HL-60 (cell line): ENCODE data around the gene TIPIN.
"Not testable (repeated sequence)": the region's sequence is repeated elsewhere in the genome, so short reads cannot be mapped to it uniquely, and the experiment has no call there.

ENCODE experiments used
- DNase-seq, 2 experiments: peaks; one replicate each; pipeline ENCODE4 v3.0.0-alpha.2; 2010 to 2020; ENCODE audit warnings: low read depth in 1 of 2, low spot score in 1 of 2
- H3K27ac ChIP-seq: fragments of 250-450 bp; sonication (Bioruptor Pico); replicated peaks from 2 replicates; pipeline ENCODE4 v1.5.1; 2020; ENCODE audit warnings: mild to moderate bottlenecking, moderate library complexity
- H3K27me3 ChIP-seq: fragments of 250-450 bp; sonication (Bioruptor Pico); 2 replicates; pipeline ENCODE4 v1.5.1; 2021; ENCODE audit warnings: mild to moderate bottlenecking, moderate library complexity; ENCODE audit not compliant: insufficient read depth, poor library complexity, severe bottlenecking
- H3K4me3 ChIP-seq: replicated peaks from 2 replicates; pipeline ENCODE4 v1.5.1; 2011; ENCODE audit warnings: mild to moderate bottlenecking, control low read depth, low read length; ENCODE audit not compliant: insufficient read depth
- CTCF ChIP-seq: IDR thresholded peaks from one replicate; pipeline ENCODE4 v1.5.1; 2011; ENCODE audit warnings: low read length, control low read depth, inconsistent platforms; ENCODE audit not compliant: insufficient read depth
- GABPA ChIP-seq: IDR thresholded peaks from 2 replicates; pipeline ENCODE4 v1.6.1; 2012; ENCODE audit warnings: low read depth
- POLR2AphosphoS5 ChIP-seq: IDR thresholded peaks from 2 replicates; pipeline ENCODE4 v1.6.1; 2012; ENCODE audit warnings: low read depth
- REST ChIP-seq: IDR thresholded peaks from 2 replicates; pipeline ENCODE4 v1.6.1; 2012; ENCODE audit warnings: low read depth; ENCODE audit not compliant: insufficient replicate concordance
- SPI1 ChIP-seq: IDR thresholded peaks from 2 replicates; pipeline ENCODE4 v1.6.1; 2012; ENCODE audit warnings: low read depth, mild to moderate bottlenecking, borderline replicate concordance

TIPIN gene

GRCh38 chr15:66369773-66370651, 13.5 kb upstream of the TIPIN start:
- Histone ChIP-seq H3K27ac (no peak overlapping the region; the same call in 1 of the 2 replicates), H3K4me3 (peak overlapping the region; percentile 27), H3K27me3 (no peaks in the 10 kb centered on the region)
- no peak for TF ChIP-seq REST
- no peak for TF ChIP-seq GABPA
- TF ChIP-seq CTCF = no peak
- TF ChIP-seq SPI1 = peak; percentile 8; the same call in 1 of the 2 replicates
- peak; percentile 48; the same call in 1 of the 2 replicates for TF ChIP-seq POLR2AphosphoS5
- peak; percentile 30 to 72 for DNase-seq

- DNase-seq = no peak
- Histone ChIP-seq H3K27me3 (no peaks in the 10 kb centered on the region), H3K4me3 (no peak overlapping the region), H3K27ac (no peak overlapping the region)
- TF ChIP-seq POLR2AphosphoS5 = no peak
- TF ChIP-seq SPI1 = no peak
- TF ChIP-seq REST = no peak
- no peak for TF ChIP-seq GABPA
- TF ChIP-seq CTCF = no peak
These were observed 8.6 kb upstream of the TIPIN start for GRCh38 chr15:66364944-66365528.

GRCh38 chr15:66362776-66363175, 6.3 kb upstream of the TIPIN start:
- H3K27ac ChIP-seq = no peak overlapping the region
- TF ChIP-seq REST (no peak), POLR2AphosphoS5 (no peak), SPI1 (no peak), CTCF (no peak), GABPA (no peak)

GRCh38 chr15:66361745-66362460, 5.4 kb upstream of the TIPIN start:
- not testable (repeated sequence) for H3K4me3 ChIP-seq, H3K27me3 ChIP-seq, DNase-seq, H3K27ac ChIP-seq

More at GRCh38 chr15:66362776-66363175, 6.3 kb upstream of the TIPIN start:
- no peak for DNase-seq
- Histone ChIP-seq H3K4me3 (no peak overlapping the region), H3K27me3 (no peaks in the 10 kb centered on the region)
